Vagina (tissue), 2 donors: Measurements from ENCODE around the gene KCNK16.

Experiments
- POLR2A ChIP-seq, 2 donors: fragments of 450-650 bp; IDR thresholded peaks; one replicate each; pipeline ENCODE4 v1.6.1; 2017; ENCODE audit warnings: antibody characterized with exemption in 2 of 2, mild to moderate bottlenecking in 2 of 2, moderate library complexity in 2 of 2
- POLR2AphosphoS5 ChIP-seq, 2 donors: sonication (generic); formaldehyde crosslinking; IDR thresholded peaks; one replicate each; pipeline ENCODE4 v1.9.0; 2017; ENCODE audit warnings: antibody characterized with exemption in 2 of 2, mild to moderate bottlenecking in 2 of 2, low read depth in 1 of 2; ENCODE audit not compliant: insufficient read depth in 1 of 2
- TF ChIP-seq, protein P1 (sequence below), 3 experiments: fragments of 450-650 bp in 2 of 3; fragments of 200-600 bp in 1 of 3; sonication (generic) in 1 of 3; IDR thresholded peaks; one replicate each; pipeline ENCODE4 v1.5.1; 2017 to 2019; ENCODE audit warnings: antibody characterized with exemption in 3 of 3, mild to moderate bottlenecking in 2 of 3, moderate library complexity in 2 of 3

DNA sequence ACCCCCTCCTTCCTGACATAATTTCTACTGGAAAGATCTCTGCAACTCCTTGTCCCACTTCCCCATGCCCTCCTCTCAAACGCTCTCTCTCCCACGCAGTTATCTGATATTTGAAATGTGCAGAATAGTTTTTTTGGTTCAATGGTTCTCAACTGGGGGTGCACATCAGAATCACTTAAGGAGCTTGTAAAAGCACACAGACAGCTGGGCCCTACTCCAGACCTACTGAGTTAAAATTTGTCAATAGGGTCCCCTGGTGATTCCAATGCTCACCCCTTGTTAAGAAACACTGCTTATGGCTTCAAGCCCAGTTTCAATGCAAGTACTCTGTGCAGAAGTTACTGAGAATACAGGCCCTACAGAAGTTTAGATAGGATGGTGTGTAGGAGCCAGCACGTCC, 45.2 kb upstream of the KCNK16 start:
- TF ChIP-seq POLR2A (IDR thresholded peaks at IDR 0.05), result no peak
- no peak for TF ChIP-seq POLR2AphosphoS5 (IDR thresholded peaks at IDR 0.05; ENCODE audit: insufficient read depth in 1 of 2, low read depth in 1 of 2)
- TF ChIP-seq, protein P1, sequence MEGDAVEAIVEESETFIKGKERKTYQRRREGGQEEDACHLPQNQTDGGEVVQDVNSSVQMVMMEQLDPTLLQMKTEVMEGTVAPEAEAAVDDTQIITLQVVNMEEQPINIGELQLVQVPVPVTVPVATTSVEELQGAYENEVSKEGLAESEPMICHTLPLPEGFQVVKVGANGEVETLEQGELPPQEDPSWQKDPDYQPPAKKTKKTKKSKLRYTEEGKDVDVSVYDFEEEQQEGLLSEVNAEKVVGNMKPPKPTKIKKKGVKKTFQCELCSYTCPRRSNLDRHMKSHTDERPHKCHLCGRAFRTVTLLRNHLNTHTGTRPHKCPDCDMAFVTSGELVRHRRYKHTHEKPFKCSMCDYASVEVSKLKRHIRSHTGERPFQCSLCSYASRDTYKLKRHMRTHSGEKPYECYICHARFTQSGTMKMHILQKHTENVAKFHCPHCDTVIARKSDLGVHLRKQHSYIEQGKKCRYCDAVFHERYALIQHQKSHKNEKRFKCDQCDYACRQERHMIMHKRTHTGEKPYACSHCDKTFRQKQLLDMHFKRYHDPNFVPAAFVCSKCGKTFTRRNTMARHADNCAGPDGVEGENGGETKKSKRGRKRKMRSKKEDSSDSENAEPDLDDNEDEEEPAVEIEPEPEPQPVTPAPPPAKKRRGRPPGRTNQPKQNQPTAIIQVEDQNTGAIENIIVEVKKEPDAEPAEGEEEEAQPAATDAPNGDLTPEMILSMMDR (IDR thresholded peaks at IDR 0.05), result no peak
